ENCODE results near the gene CCSAP. TPM values are rescaled to one million over a fixed set of nuclear protein-coding genes. Genes with fewer than 3 reads are reported as not detected.
A peak's percentile ranks its signal among the peaks of the same experiment; 100 is the strongest.
"Not testable (repeated sequence)": the region's sequence is repeated elsewhere in the genome, so short reads cannot be mapped to it uniquely, and the experiment has no call there.

The CCSAP gene
- total RNA-seq, result 10 to 100 TPM; 29.0 to 33.1 TPM
- 37.0 to 46.7 reads per million in 2 donors for total RNA-seq

GRCh38 chr1:229342656-229343569 is at the start of gene CCSAP:
CCSAP (minus strand) TSS chr1:229343047; CDS start chr1:229342465, 582 bp downstream.
- peak within 1 kb of the TSS; percentile 97 for H3K4me3 Mint-ChIP-seq
- peaks cover 11% of the 10 kb centered on the region for H3K27me3 Mint-ChIP-seq
- H3K36me3 Mint-ChIP-seq (ENCODE audit: low read depth), result peaks cover 6% of the 10 kb centered on the region
- DNase-seq, result peak; percentile 50 to 86 (median 85)
- H3K4me1 Mint-ChIP-seq, result peaks cover 43% of the 10 kb centered on the region
- peak within 1 kb of the TSS; percentile 98 for H3K27ac Mint-ChIP-seq
- peak; percentile 55 for ATAC-seq
- no peaks in the 10 kb centered on the region for H3K9me3 ChIP-seq (ENCODE audit: control insufficient read depth, low read length, poor library complexity, severe bottlenecking)

GRCh38 chr1:229390130-229390529 is 47.3 kb upstream of the CCSAP start:
- H3K4me1 Mint-ChIP-seq, result peaks cover 3% of the 10 kb centered on the region
- H3K4me3 Mint-ChIP-seq, result no peak overlapping the region
- no peaks in the 10 kb centered on the region for H3K9me3 ChIP-seq (ENCODE audit: control insufficient read depth, low read length, poor library complexity, severe bottlenecking)
- DNase-seq (no peak), ATAC-seq (no peak)
- H3K27me3 Mint-ChIP-seq, result peaks cover 46% of the 10 kb centered on the region
- H3K27ac Mint-ChIP-seq, result no peak overlapping the region
- H3K36me3 Mint-ChIP-seq (ENCODE audit: low read depth), result peaks cover 3% of the 10 kb centered on the region

- Mint-ChIP-seq H3K36me3 (ENCODE audit: low read depth) (peaks cover 2% of the 10 kb centered on the region), H3K4me3 (no peak overlapping the region)
- ATAC-seq, result no peak
These were observed 46.2 kb upstream of the CCSAP start for GRCh38 chr1:229388897-229389580.

GRCh38 chr1:229385853-229386456 is 43.1 kb upstream of the CCSAP start:
- no peaks in the 10 kb centered on the region for H3K36me3 Mint-ChIP-seq (ENCODE audit: low read depth)
- no peaks in the 10 kb centered on the region for H3K9me3 ChIP-seq (ENCODE audit: control insufficient read depth, low read length, poor library complexity, severe bottlenecking)
- ATAC-seq, result no peak
- H3K4me1 Mint-ChIP-seq, result peaks cover 3% of the 10 kb centered on the region
- no peak overlapping the region for H3K4me3 Mint-ChIP-seq
- peaks cover 35% of the 10 kb centered on the region for H3K27me3 Mint-ChIP-seq
- DNase-seq, result no peak
- no peak overlapping the region for H3K27ac Mint-ChIP-seq

More at GRCh38 chr1:229388897-229389580, 46.2 kb upstream of the CCSAP start:
- H3K9me3 ChIP-seq (ENCODE audit: control insufficient read depth, low read length, poor library complexity, severe bottlenecking), result no peaks in the 10 kb centered on the region
- Mint-ChIP-seq H3K4me1 (peaks cover 3% of the 10 kb centered on the region), H3K27me3 (peaks cover 45% of the 10 kb centered on the region), H3K27ac (no peak overlapping the region)
- no peak for DNase-seq

- H3K27me3 Mint-ChIP-seq, result peaks cover 36% of the 10 kb centered on the region
- no peaks in the 10 kb centered on the region for H3K9me3 ChIP-seq (ENCODE audit: control insufficient read depth, low read length, poor library complexity, severe bottlenecking)
- H3K4me3 Mint-ChIP-seq, result no peak overlapping the region
- H3K36me3 Mint-ChIP-seq (ENCODE audit: low read depth), result no peaks in the 10 kb centered on the region
- H3K27ac Mint-ChIP-seq, result no peak overlapping the region
- H3K4me1 Mint-ChIP-seq, result peaks cover 3% of the 10 kb centered on the region
- DNase-seq (no peak), ATAC-seq (no peak)
These were observed 42.0 kb upstream of the CCSAP start for GRCh38 chr1:229384822-229385221.

GRCh38 chr1:229383961-229384360 is 41.1 kb upstream of the CCSAP start:
- no peaks in the 10 kb centered on the region for H3K9me3 ChIP-seq (ENCODE audit: control insufficient read depth, low read length, poor library complexity, severe bottlenecking)
- H3K36me3 Mint-ChIP-seq (ENCODE audit: low read depth), result no peaks in the 10 kb centered on the region
- peaks cover 3% of the 10 kb centered on the region for H3K4me1 Mint-ChIP-seq
- H3K27me3 Mint-ChIP-seq, result peaks cover 41% of the 10 kb centered on the region
- ATAC-seq (no peak), DNase-seq (no peak)
- H3K27ac Mint-ChIP-seq, result no peak overlapping the region
- no peak overlapping the region for H3K4me3 Mint-ChIP-seq

GRCh38 chr1:229383188-229383587 is 40.3 kb upstream of the CCSAP start:
- peaks cover 41% of the 10 kb centered on the region for H3K27me3 Mint-ChIP-seq
- H3K27ac Mint-ChIP-seq, result peak overlapping the region; percentile 16
- ATAC-seq, result no peak
- no peaks in the 10 kb centered on the region for H3K9me3 ChIP-seq (ENCODE audit: control insufficient read depth, low read length, poor library complexity, severe bottlenecking)
- H3K36me3 Mint-ChIP-seq (ENCODE audit: low read depth), result no peaks in the 10 kb centered on the region
- peaks cover 3% of the 10 kb centered on the region for H3K4me1 Mint-ChIP-seq
- no peak for DNase-seq
- no peak overlapping the region for H3K4me3 Mint-ChIP-seq

- Mint-ChIP-seq H3K4me3 (no peak overlapping the region), H3K4me1 (peaks cover 3% of the 10 kb centered on the region), H3K36me3 (ENCODE audit: low read depth) (no peaks in the 10 kb centered on the region), H3K27ac (no peak overlapping the region), H3K27me3 (peaks cover 40% of the 10 kb centered on the region)
- ATAC-seq (no peak), DNase-seq (no peak)
- no peaks in the 10 kb centered on the region for H3K9me3 ChIP-seq (ENCODE audit: control insufficient read depth, low read length, poor library complexity, severe bottlenecking)
These were observed 38.4 kb upstream of the CCSAP start for GRCh38 chr1:229381234-229381633.

GRCh38 chr1:229380536-229381160 is 37.8 kb upstream of the CCSAP start:
- H3K27me3 Mint-ChIP-seq, result peaks cover 38% of the 10 kb centered on the region
- H3K36me3 Mint-ChIP-seq (ENCODE audit: low read depth), result no peaks in the 10 kb centered on the region
- ATAC-seq, result no peak

GRCh38 chr1:229379846-229380245 is 37.0 kb upstream of the CCSAP start:
- Mint-ChIP-seq H3K36me3 (ENCODE audit: low read depth) (no peaks in the 10 kb centered on the region), H3K27ac (peak overlapping the region; percentile 21), H3K27me3 (peaks cover 39% of the 10 kb centered on the region), H3K4me3 (no peak overlapping the region), H3K4me1 (no peaks in the 10 kb centered on the region)
- no peaks in the 10 kb centered on the region for H3K9me3 ChIP-seq (ENCODE audit: control insufficient read depth, low read length, poor library complexity, severe bottlenecking)
- DNase-seq, result no peak
- ATAC-seq, result no peak

More at GRCh38 chr1:229380536-229381160, 37.8 kb upstream of the CCSAP start:
- H3K9me3 ChIP-seq (ENCODE audit: control insufficient read depth, low read length, poor library complexity, severe bottlenecking), result no peaks in the 10 kb centered on the region
- H3K4me3 Mint-ChIP-seq, result no peak overlapping the region
- DNase-seq, result no peak
- H3K27ac Mint-ChIP-seq, result no peak overlapping the region
- H3K4me1 Mint-ChIP-seq, result no peaks in the 10 kb centered on the region

GRCh38 chr1:229378586-229379367 is 35.9 kb upstream of the CCSAP start:
- Mint-ChIP-seq H3K36me3 (ENCODE audit: low read depth) (no peaks in the 10 kb centered on the region), H3K4me1 (no peaks in the 10 kb centered on the region), H3K27ac (no peak overlapping the region), H3K4me3 (no peak overlapping the region), H3K27me3 (peaks cover 35% of the 10 kb centered on the region)
- no peak for ATAC-seq
- no peak for DNase-seq
- H3K9me3 ChIP-seq (ENCODE audit: control insufficient read depth, low read length, poor library complexity, severe bottlenecking), result no peaks in the 10 kb centered on the region

GRCh38 chr1:229378035-229378434 is 35.2 kb upstream of the CCSAP start:
- H3K27ac Mint-ChIP-seq, result not testable (repeated sequence)

More at GRCh38 chr1:229378035-229378434, 35.2 kb upstream of the CCSAP start:
- H3K27me3 Mint-ChIP-seq, result peaks cover 32% of the 10 kb centered on the region
- H3K36me3 Mint-ChIP-seq (ENCODE audit: low read depth); H3K4me1 Mint-ChIP-seq; H3K9me3 ChIP-seq (ENCODE audit: control insufficient read depth, low read length, poor library complexity, severe bottlenecking); ATAC-seq; DNase-seq; H3K4me3 Mint-ChIP-seq: not testable (repeated sequence)
